ENCODE measurements around the gene NTNG1.

- TF ChIP-seq CTCF (IDR thresholded peaks at IDR 0.05; ENCODE audit: insufficient read depth, low read length): no peak
- no peak for TF ChIP-seq POLR2AphosphoS5 (IDR thresholded peaks at IDR 0.05; ENCODE audit: low read depth)
Observed at GRCh38 chr1:107188160-107188559, 47.3 kb downstream of the NTNG1 start.
